HFFc6 (cell line): ENCODE measurements around the gene CRABP1. TPM values are rescaled to one million over a fixed set of nuclear protein-coding genes. Genes with fewer than 3 reads are reported as not detected.
"Not testable (repeated sequence)": the region's sequence is repeated elsewhere in the genome, so short reads cannot be mapped to it uniquely, and the experiment has no call there.

ENCODE experiments used
- DNase-seq: peaks from one replicate; pipeline ENCODE4 v3.0.0-alpha.2; 2018
- H3K27ac Mint-ChIP-seq: 2 replicates; pipeline ENCODE4 v1.8.0; 2020; ENCODE audit warnings: mild to moderate bottlenecking, mixed read lengths
- H3K27me3 Mint-ChIP-seq: 2 replicates; pipeline ENCODE4 v1.8.0; 2021; ENCODE audit warnings: mild to moderate bottlenecking, moderate library complexity, mixed read lengths; ENCODE audit not compliant: insufficient read depth
- H3K36me3 Mint-ChIP-seq: 2 replicates; pipeline ENCODE4 v1.8.0; 2021; ENCODE audit warnings: low read depth, mixed read lengths
- H3K4me1 Mint-ChIP-seq: 2 replicates; pipeline ENCODE4 v1.8.0; 2020; ENCODE audit warnings: low read depth, mixed read lengths
- H3K4me3 Mint-ChIP-seq: 2 replicates; pipeline ENCODE4 v1.8.0; 2020; ENCODE audit warnings: mild to moderate bottlenecking, moderate library complexity, mixed read lengths
- H3K9me3 Mint-ChIP-seq: 2 replicates; pipeline ENCODE4 v1.8.0; 2020; ENCODE audit warnings: mild to moderate bottlenecking, mixed read lengths
- CTCF ChIP-seq: fragments of 200-600 bp; sonication (generic); IDR thresholded peaks from 2 replicates; pipeline ENCODE4 v1.5.0; 2021; ENCODE audit warnings: antibody characterized with exemption, mild to moderate bottlenecking
- total RNA-seq, 6 experiments: library from RNA; stranded (reverse); fragmentation: NEBNext Ultra II Directional; extraction: Animal tissue kit (Norgen Biotek cat#: 25700); gene quantifications; 2 replicates in 1 of 6; 3 replicates in 5 of 6; pipeline ENCODE4 v1.2.3, GENCODE V29; 2021

The CRABP1 gene
- total RNA-seq, 6 experiments from 2014 or later, result not detected

GRCh38 chr15:78372880-78373279 lies 32.7 kb downstream of the CRABP1 start:
- Mint-ChIP-seq H3K27ac (no peak overlapping the region), H3K4me1 (peaks cover 5% of the 10 kb centered on the region; the same call in 1 of the 2 replicates), H3K9me3 (no peaks in the 10 kb centered on the region), H3K27me3 (peaks cover 18% of the 10 kb centered on the region), H3K4me3 (no peak overlapping the region), H3K36me3 (no peaks in the 10 kb centered on the region)
- TF ChIP-seq CTCF, result no peak
- no peak for DNase-seq

- Mint-ChIP-seq H3K4me3 (no peak overlapping the region; the same call in 1 of the 2 replicates), H3K27me3 (peaks cover 22% of the 10 kb centered on the region), H3K36me3 (no peaks in the 10 kb centered on the region), H3K27ac (no peak overlapping the region), H3K4me1 (peaks cover 5% of the 10 kb centered on the region; the same call in 1 of the 2 replicates), H3K9me3 (no peaks in the 10 kb centered on the region)
- no peak for DNase-seq
- TF ChIP-seq CTCF, result no peak
Observed at GRCh38 chr15:78374436-78375393, 34.6 kb downstream of the CRABP1 start.

- not testable (repeated sequence) for H3K4me1 Mint-ChIP-seq, H3K4me3 Mint-ChIP-seq, H3K36me3 Mint-ChIP-seq, DNase-seq, H3K9me3 Mint-ChIP-seq, H3K27ac Mint-ChIP-seq
- H3K27me3 Mint-ChIP-seq, result peaks cover 24% of the 10 kb centered on the region
Observed at GRCh38 chr15:78380143-78380542, 40.0 kb downstream of the CRABP1 start.

GRCh38 chr15:78382114-78382880 lies 42.1 kb downstream of the CRABP1 start:
- H3K36me3 Mint-ChIP-seq, result no peaks in the 10 kb centered on the region
- no peak overlapping the region for H3K4me3 Mint-ChIP-seq
- DNase-seq, result no peak
- H3K27me3 Mint-ChIP-seq, result peaks cover 40% of the 10 kb centered on the region
- H3K27ac Mint-ChIP-seq, result no peak overlapping the region
- no peak for TF ChIP-seq CTCF
- no peaks in the 10 kb centered on the region for H3K4me1 Mint-ChIP-seq
- H3K9me3 Mint-ChIP-seq, result no peaks in the 10 kb centered on the region

GRCh38 chr15:78384651-78385050 lies 44.5 kb downstream of the CRABP1 start:
- no peak for DNase-seq
- TF ChIP-seq CTCF, result no peak
- H3K9me3 Mint-ChIP-seq, result no peaks in the 10 kb centered on the region
- H3K4me1 Mint-ChIP-seq, result peaks cover 9% of the 10 kb centered on the region
- H3K27ac Mint-ChIP-seq, result no peak overlapping the region
- peaks cover 37% of the 10 kb centered on the region for H3K27me3 Mint-ChIP-seq
- H3K36me3 Mint-ChIP-seq, result no peaks in the 10 kb centered on the region
- no peak overlapping the region for H3K4me3 Mint-ChIP-seq
